ENCODE results near the gene PTGES. TPM values are rescaled to one million over a fixed set of nuclear protein-coding genes. Genes with fewer than 3 reads are reported as not detected.
"Not testable (repeated sequence)": the region's sequence is repeated elsewhere in the genome, so short reads cannot be mapped to it uniquely, and the experiment has no call there.

Gene PTGES
- total RNA-seq, 2 experiments from 2014 or later: not detected

- no peaks in the 10 kb centered on the region for H3K9me3 Mint-ChIP-seq
- no peak overlapping the region for H3K27ac Mint-ChIP-seq
- H3K4me3 Mint-ChIP-seq: no peak overlapping the region
- ChIA-PET CTCF (interaction anchor here (1.2 kb wide), 1 partner anchor 43 kb away, joined by 5 read pairs; no protein-coding TSS in a partner anchor), POLR2A (no interaction called here)
- DNase-seq: no peak
- H3K4me1 Mint-ChIP-seq: peaks cover 14% of the 10 kb centered on the region
- H3K27me3 Mint-ChIP-seq: peaks cover 18% of the 10 kb centered on the region
- H3K36me3 Mint-ChIP-seq (ENCODE audit: low read depth): no peaks in the 10 kb centered on the region
Measured at GRCh38 chr9:129779560-129780190, 26.8 kb upstream of the PTGES start.

- no peak for DNase-seq
- ChIA-PET CTCF (interaction anchor here (0.6 to 2.5 kb wide), 2 partner anchors 41 to 52 kb away, joined by 4 to 13 read pairs; no protein-coding TSS in a partner anchor), POLR2A (no interaction called here)
- Mint-ChIP-seq H3K27me3 (peaks cover 18% of the 10 kb centered on the region), H3K9me3 (no peaks in the 10 kb centered on the region), H3K36me3 (ENCODE audit: low read depth) (no peaks in the 10 kb centered on the region), H3K27ac (no peak overlapping the region), H3K4me1 (peaks cover 11% of the 10 kb centered on the region), H3K4me3 (no peak overlapping the region)
Measured at GRCh38 chr9:129778469-129778868, 25.6 kb upstream of the PTGES start.

DNA sequence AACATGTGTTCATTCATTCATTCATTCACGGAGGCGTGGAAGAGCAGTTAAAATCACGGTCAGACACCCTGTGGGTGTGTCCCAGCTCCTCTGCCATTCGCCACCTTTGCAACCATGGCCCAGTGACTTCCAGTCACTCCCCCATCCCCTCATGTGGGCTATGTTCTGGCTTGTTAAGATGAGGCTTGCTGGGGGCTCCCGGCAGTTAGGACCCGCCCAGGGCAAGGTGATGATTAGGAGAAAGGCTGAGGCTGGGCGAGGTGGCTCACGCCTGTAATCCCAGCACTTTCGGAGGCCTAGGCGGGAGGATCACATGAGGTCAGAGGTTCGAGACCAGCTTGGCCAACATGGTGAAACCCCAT, 24.9 kb upstream of the PTGES start:
- no peak overlapping the region for H3K27ac Mint-ChIP-seq
- no peaks in the 10 kb centered on the region for H3K9me3 Mint-ChIP-seq
- DNase-seq: no peak
- no peaks in the 10 kb centered on the region for H3K36me3 Mint-ChIP-seq (ENCODE audit: low read depth)
- H3K27me3 Mint-ChIP-seq: peaks cover 18% of the 10 kb centered on the region
- no peak overlapping the region for H3K4me3 Mint-ChIP-seq
- ChIA-PET POLR2A (no interaction called here), CTCF (interaction anchor here (1.1 to 2.5 kb wide), 3 partner anchors 9 to 40 kb away, joined by 3 to 13 read pairs (median 5); no protein-coding TSS in a partner anchor)
- H3K4me1 Mint-ChIP-seq: peaks cover 11% of the 10 kb centered on the region

GRCh38 chr9:129776938-129777768, 24.3 kb upstream of the PTGES start:
- Mint-ChIP-seq H3K36me3 (ENCODE audit: low read depth) (no peaks in the 10 kb centered on the region), H3K4me3 (no peak overlapping the region), H3K9me3 (no peaks in the 10 kb centered on the region), H3K4me1 (peaks cover 11% of the 10 kb centered on the region), H3K27me3 (peaks cover 16% of the 10 kb centered on the region), H3K27ac (no peak overlapping the region)
- DNase-seq: peak; percentile 56
- CTCF ChIA-PET: interaction anchor here (1.1 to 2.5 kb wide), 3 partner anchors 9 to 40 kb away, joined by 3 to 13 read pairs (median 5); no protein-coding TSS in a partner anchor
- POLR2A ChIA-PET: interaction anchor here (1.4 kb wide), 1 partner anchor 11 kb away, joined by 4 read pairs; no protein-coding TSS in a partner anchor

- no peak for DNase-seq
- Mint-ChIP-seq H3K9me3 (no peaks in the 10 kb centered on the region), H3K36me3 (ENCODE audit: low read depth) (no peaks in the 10 kb centered on the region), H3K27ac (no peak overlapping the region), H3K4me3 (no peak overlapping the region), H3K4me1 (peaks cover 11% of the 10 kb centered on the region), H3K27me3 (peaks cover 13% of the 10 kb centered on the region)
- ChIA-PET CTCF (interaction anchor here (1.1 to 2.5 kb wide), 4 partner anchors 10 to 39 kb away, joined by 3 to 13 read pairs (median 4); no protein-coding TSS in a partner anchor), POLR2A (interaction anchor here (1.4 kb wide), 1 partner anchor 10 kb away, joined by 4 read pairs; no protein-coding TSS in a partner anchor)
Measured at GRCh38 chr9:129776566-129776937, 23.7 kb upstream of the PTGES start.

DNA sequence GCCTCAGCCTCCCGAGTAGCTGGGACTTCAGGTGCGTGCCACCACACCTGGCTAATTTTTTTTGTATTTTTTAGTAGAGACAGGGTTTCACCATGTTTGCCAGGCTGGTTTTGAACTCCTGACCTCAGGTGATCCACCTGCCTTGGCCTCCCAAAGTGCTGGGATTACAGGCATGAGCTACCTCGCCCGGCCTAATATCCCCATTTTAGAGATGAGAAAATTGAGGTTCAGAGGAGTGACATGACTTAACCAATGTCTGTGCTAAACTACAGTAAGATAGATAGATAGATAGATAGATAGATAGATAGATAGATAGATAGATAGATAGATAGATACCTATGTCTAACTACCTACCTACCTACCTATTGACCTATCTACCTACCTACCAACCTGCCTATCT, 23.3 kb upstream of the PTGES start:
- H3K9me3 Mint-ChIP-seq; DNase-seq; H3K36me3 Mint-ChIP-seq (ENCODE audit: low read depth); H3K27ac Mint-ChIP-seq; H3K4me3 Mint-ChIP-seq: not testable (repeated sequence)
- CTCF ChIA-PET: interaction anchor here (1.5 to 1.7 kb wide), 2 partner anchors 10 to 39 kb away, joined by 4 to 5 read pairs; no protein-coding TSS in a partner anchor
- peaks cover 11% of the 10 kb centered on the region for H3K4me1 Mint-ChIP-seq
- peaks cover 12% of the 10 kb centered on the region for H3K27me3 Mint-ChIP-seq
- POLR2A ChIA-PET: interaction anchor here (1.4 kb wide), 1 partner anchor 10 kb away, joined by 4 read pairs; no protein-coding TSS in a partner anchor

GRCh38 chr9:129775448-129775798, 22.6 kb upstream of the PTGES start:
- no peak overlapping the region for H3K4me3 Mint-ChIP-seq
- ChIA-PET CTCF (interaction anchor here (1.5 kb wide), 1 partner anchor 38 kb away, joined by 4 read pairs; no protein-coding TSS in a partner anchor), POLR2A (no interaction called here)
- H3K9me3 Mint-ChIP-seq: no peaks in the 10 kb centered on the region
- peaks cover 11% of the 10 kb centered on the region for H3K4me1 Mint-ChIP-seq
- peaks cover 7% of the 10 kb centered on the region for H3K27me3 Mint-ChIP-seq
- DNase-seq: no peak
- no peaks in the 10 kb centered on the region for H3K36me3 Mint-ChIP-seq (ENCODE audit: low read depth)
- H3K27ac Mint-ChIP-seq: peak overlapping the region; percentile 10

DNA sequence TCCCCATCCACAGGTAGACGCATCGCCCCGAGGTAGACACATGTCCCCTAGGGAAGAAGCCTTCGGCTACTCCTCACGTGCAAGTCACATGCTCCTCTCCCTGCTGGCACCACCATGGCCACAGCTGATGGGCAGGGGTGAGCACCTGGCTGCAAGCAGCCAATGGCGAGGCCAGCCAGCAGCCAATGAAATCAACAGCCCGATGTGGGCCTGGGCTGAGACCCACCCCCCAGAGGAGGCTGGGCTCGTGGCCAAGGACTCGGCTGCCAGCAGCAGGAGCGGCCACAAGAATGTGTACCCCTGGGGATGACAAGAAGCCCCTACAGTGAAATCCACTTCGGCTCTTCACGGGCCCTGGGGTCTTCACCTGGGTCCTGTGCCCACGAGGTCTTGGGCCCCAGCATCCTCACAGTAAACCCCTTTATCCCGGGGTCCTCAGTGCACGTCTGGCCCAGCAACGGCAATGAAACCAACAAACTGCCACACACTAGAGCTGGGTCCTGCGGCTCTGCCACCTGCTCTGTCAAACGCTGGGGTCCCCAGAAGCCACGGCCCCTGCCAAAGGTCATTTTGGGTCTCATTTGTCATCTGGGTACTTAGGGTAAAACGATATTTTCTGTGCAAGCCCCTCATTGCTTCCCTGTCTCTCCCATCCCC, 22.1 kb upstream of the PTGES start:
- no peaks in the 10 kb centered on the region for H3K9me3 Mint-ChIP-seq
- ChIA-PET CTCF (interaction anchor here (1.5 kb wide), 1 partner anchor 37 kb away, joined by 4 read pairs; no protein-coding TSS in a partner anchor), POLR2A (no interaction called here)
- H3K4me1 Mint-ChIP-seq: peaks cover 11% of the 10 kb centered on the region
- H3K36me3 Mint-ChIP-seq (ENCODE audit: low read depth): no peaks in the 10 kb centered on the region
- peak overlapping the region; percentile 10 for H3K27ac Mint-ChIP-seq
- H3K4me3 Mint-ChIP-seq: no peak overlapping the region
- peaks cover 7% of the 10 kb centered on the region for H3K27me3 Mint-ChIP-seq
- no peak for DNase-seq

GRCh38 chr9:129773262-129774048, 20.6 kb upstream of the PTGES start:
- no peak for DNase-seq
- H3K4me3 Mint-ChIP-seq: no peak overlapping the region
- H3K9me3 Mint-ChIP-seq: no peaks in the 10 kb centered on the region
- ChIA-PET CTCF (interaction anchor here (1.5 to 4.5 kb wide), 3 partner anchors 10 to 46 kb away, joined by 8 to 19 read pairs (median 9); no protein-coding TSS in a partner anchor), POLR2A (no interaction called here)
- H3K4me1 Mint-ChIP-seq: peaks cover 11% of the 10 kb centered on the region
- H3K27ac Mint-ChIP-seq: no peak overlapping the region
- H3K36me3 Mint-ChIP-seq (ENCODE audit: low read depth): no peaks in the 10 kb centered on the region
- peaks cover 6% of the 10 kb centered on the region for H3K27me3 Mint-ChIP-seq

GRCh38 chr9:129770741-129771140, 17.9 kb upstream of the PTGES start:
- CTCF ChIA-PET: interaction anchor here (4.5 kb wide), 1 partner anchor 33 kb away, joined by 19 read pairs; no protein-coding TSS in a partner anchor
- no peak for DNase-seq
- Mint-ChIP-seq H3K4me3 (no peak overlapping the region), H3K4me1 (peaks cover 5% of the 10 kb centered on the region), H3K9me3 (no peaks in the 10 kb centered on the region), H3K27ac (no peak overlapping the region), H3K27me3 (peaks cover 4% of the 10 kb centered on the region), H3K36me3 (ENCODE audit: low read depth) (no peaks in the 10 kb centered on the region)
- POLR2A ChIA-PET: no interaction called here

- no peaks in the 10 kb centered on the region for H3K36me3 Mint-ChIP-seq (ENCODE audit: low read depth)
Measured at GRCh38 chr9:129769669-129770068, 16.8 kb upstream of the PTGES start.

DNA sequence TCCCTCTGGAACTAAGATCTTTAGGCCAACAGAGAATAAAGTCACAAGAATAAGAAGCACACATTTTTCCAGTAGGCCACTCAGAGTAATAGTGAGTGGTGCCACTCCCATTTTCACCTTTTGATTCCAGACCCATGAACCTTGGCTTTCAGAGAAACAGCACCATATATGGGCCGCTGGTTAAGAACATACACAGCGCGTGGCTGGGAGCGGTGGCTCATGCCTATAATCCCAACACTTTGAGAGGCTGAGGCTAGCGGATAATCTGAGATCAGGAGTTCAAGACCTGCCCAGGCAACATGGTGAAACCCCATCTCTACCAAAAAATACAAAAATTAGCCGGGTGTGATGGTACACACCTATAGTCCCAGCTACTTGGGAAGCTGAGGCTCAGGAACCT, 15.6 kb upstream of the PTGES start:
- peaks cover 1% of the 10 kb centered on the region for H3K27me3 Mint-ChIP-seq
- POLR2A ChIA-PET: no interaction called here
- no peak overlapping the region for H3K27ac Mint-ChIP-seq

More at GRCh38 chr9:129769669-129770068, 16.8 kb upstream of the PTGES start:
- Mint-ChIP-seq H3K4me3 (no peak overlapping the region), H3K27me3 (peaks cover 4% of the 10 kb centered on the region), H3K4me1 (peaks cover 5% of the 10 kb centered on the region), H3K27ac (no peak overlapping the region), H3K9me3 (no peaks in the 10 kb centered on the region)
- DNase-seq: no peak
- POLR2A ChIA-PET: no interaction called here
- CTCF ChIA-PET: interaction anchor here (1.5 kb wide), 1 partner anchor 43 kb away, joined by 6 read pairs; no protein-coding TSS in a partner anchor

More for the DNA sequence above, 15.6 kb upstream of the PTGES start:
- CTCF ChIA-PET: interaction anchor here (3.4 kb wide), 1 partner anchor 31 kb away, joined by 16 read pairs; no protein-coding TSS in a partner anchor
- H3K4me3 Mint-ChIP-seq: no peak overlapping the region
- H3K36me3 Mint-ChIP-seq (ENCODE audit: low read depth): no peaks in the 10 kb centered on the region
- DNase-seq: no peak
- H3K9me3 Mint-ChIP-seq: no peaks in the 10 kb centered on the region
- H3K4me1 Mint-ChIP-seq: peaks cover 5% of the 10 kb centered on the region
